Colonic mucosa (tissue), 4 donors: ENCODE data around the gene OR5B21. TPM values are rescaled to one million over a fixed set of nuclear protein-coding genes. Genes with fewer than 3 reads are reported as not detected.

Source experiments
- DNase-seq: peaks from one replicate; pipeline ENCODE4 v3.0.0-alpha.2; 2020
- H3K27ac ChIP-seq: fragments of 200-600 bp; one replicate; pipeline ENCODE4 v1.8.0; 2021
- H3K27me3 ChIP-seq: fragments of 200-600 bp; one replicate; pipeline ENCODE4 v1.8.0; 2021
- H3K36me3 ChIP-seq: fragments of 200-600 bp; one replicate; pipeline ENCODE4 v1.8.0; 2021
- H3K4me1 ChIP-seq: fragments of 200-600 bp; one replicate; pipeline ENCODE4 v1.8.0; 2021; ENCODE audit warnings: mild to moderate bottlenecking
- H3K4me3 ChIP-seq: fragments of 200-600 bp; one replicate; pipeline ENCODE4 v1.8.0; 2021
- H3K9ac ChIP-seq, 2 donors: one replicate each; pipeline ENCODE4 v1.7.0; 2013; ENCODE audit warnings: control low read depth in 2 of 2, low read depth in 2 of 2, low read length in 2 of 2
- H3K9me3 ChIP-seq: fragments of 200-600 bp; one replicate; pipeline ENCODE4 v1.8.0; 2021
- CTCF ChIP-seq: fragments of 200-600 bp; IDR thresholded peaks from one replicate; pipeline ENCODE4 v1.8.0; 2022; ENCODE audit warnings: antibody characterized with exemption, mild to moderate bottlenecking
- intact Hi-C: fragments of 100-400 bp; cut with DNase I; formaldehyde crosslinking; loops from one replicate; pipeline ENCODE4 v1.14.1; 2022
- total RNA-seq, 2 donors: library from RNA; stranded (reverse); fragmentation: NEBNext Ultra II Directional in 1 of 2; extraction: Animal tissue kit (Norgen Biotek cat#: 25700) in 1 of 2; gene quantifications; one replicate each; pipeline ENCODE4 v1.2.1, GENCODE V29; 2021
- donor health status: healthy.
- donor health status: DM: no; HTN: no; CAD: no.
- donor health status: DM: no; HTN: no; CAD: no.

The OR5B21 gene
- total RNA-seq, 2 donors from 2014 or later = not detected

DNA sequence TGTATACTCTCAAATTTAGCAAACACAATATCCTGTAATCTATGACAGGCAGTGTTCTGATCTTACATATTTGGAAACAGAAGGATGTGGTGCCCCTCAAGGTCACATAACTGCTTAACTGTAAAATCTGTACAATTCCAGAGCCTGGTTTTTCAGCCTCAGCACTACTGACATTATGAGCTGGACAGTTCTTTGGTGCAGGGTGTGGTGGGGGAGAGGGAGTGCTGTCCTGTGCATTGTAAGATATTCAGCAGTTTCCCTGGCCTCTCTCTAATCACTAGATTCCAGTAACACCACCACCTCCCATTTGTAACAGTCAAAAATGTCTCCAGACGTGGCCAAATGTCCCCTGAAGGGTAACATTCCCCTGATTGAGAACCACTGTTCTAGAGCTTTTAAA is 1.8 kb upstream of the OR5B21 start:
- Histone ChIP-seq H3K36me3 (no peaks in the 10 kb centered on the region), H3K4me3 (no peak overlapping the region), H3K9ac (no peak overlapping the region), H3K9me3 (no peaks in the 10 kb centered on the region), H3K4me1 (no peaks in the 10 kb centered on the region), H3K27ac (no peak overlapping the region), H3K27me3 (no peaks in the 10 kb centered on the region)
- intact Hi-C loops = loop anchor here (10.0 kb wide), 1 partner anchor 705 kb away; no protein-coding TSS in a partner anchor
- TF ChIP-seq CTCF = no peak
- no peak for DNase-seq

GRCh38 chr11:58508814-58509213 is 909 bp upstream of the OR5B21 start:
- Histone ChIP-seq H3K36me3 (no peaks in the 10 kb centered on the region), H3K9me3 (no peaks in the 10 kb centered on the region), H3K27ac (no peak overlapping the region), H3K9ac (no peak overlapping the region), H3K4me1 (no peaks in the 10 kb centered on the region), H3K27me3 (no peaks in the 10 kb centered on the region), H3K4me3 (no peak overlapping the region)
- DNase-seq = no peak
- intact Hi-C loops = no loop called here
- TF ChIP-seq CTCF = no peak

GRCh38 chr11:58507355-58507754 is 550 bp downstream of the OR5B21 start:
- H3K27ac ChIP-seq = no peak overlapping the region
- H3K4me3 ChIP-seq = no peak overlapping the region
- H3K4me1 ChIP-seq = no peaks in the 10 kb centered on the region
- DNase-seq = no peak
- H3K9ac ChIP-seq = no peak overlapping the region
- no peaks in the 10 kb centered on the region for H3K36me3 ChIP-seq
- no peaks in the 10 kb centered on the region for H3K9me3 ChIP-seq
- intact Hi-C loops = no loop called here
- no peak for TF ChIP-seq CTCF
- no peaks in the 10 kb centered on the region for H3K27me3 ChIP-seq

DNA sequence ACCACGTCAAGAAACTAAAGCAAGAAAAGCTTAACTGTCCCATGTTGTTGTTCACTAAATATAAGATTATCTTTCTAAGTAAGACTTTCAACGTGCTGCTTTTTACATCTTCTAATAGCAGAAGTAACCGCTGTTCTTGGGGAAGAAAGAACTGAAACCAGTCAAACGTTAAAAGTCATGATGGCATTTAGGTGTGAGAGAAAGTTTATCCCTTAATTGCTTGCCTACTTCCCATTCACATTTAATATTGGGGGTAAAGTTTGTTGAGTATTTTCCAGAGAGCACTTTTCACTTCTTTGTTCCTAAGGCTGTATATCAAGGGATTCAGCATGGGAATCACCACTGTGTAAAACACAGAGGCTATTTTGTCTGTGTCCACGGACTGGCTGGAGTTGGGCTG is 970 bp downstream of the OR5B21 start:
- Histone ChIP-seq H3K4me3 (no peak overlapping the region), H3K27me3 (no peaks in the 10 kb centered on the region), H3K4me1 (no peaks in the 10 kb centered on the region), H3K36me3 (no peaks in the 10 kb centered on the region), H3K9ac (no peak overlapping the region), H3K27ac (no peak overlapping the region), H3K9me3 (no peaks in the 10 kb centered on the region)
- intact Hi-C loops = no loop called here
- no peak for DNase-seq
- TF ChIP-seq CTCF = no peak

GRCh38 chr11:58505849-58506248 is 2.1 kb downstream of the OR5B21 start:
- no peaks in the 10 kb centered on the region for H3K9me3 ChIP-seq
- no peaks in the 10 kb centered on the region for H3K4me1 ChIP-seq
- H3K27me3 ChIP-seq = no peaks in the 10 kb centered on the region
- no peak overlapping the region for H3K27ac ChIP-seq
- H3K4me3 ChIP-seq = no peak overlapping the region
- no peak for TF ChIP-seq CTCF
- no peak overlapping the region for H3K9ac ChIP-seq
- H3K36me3 ChIP-seq = no peaks in the 10 kb centered on the region
- DNase-seq = no peak
- intact Hi-C loops = no loop called here

DNA sequence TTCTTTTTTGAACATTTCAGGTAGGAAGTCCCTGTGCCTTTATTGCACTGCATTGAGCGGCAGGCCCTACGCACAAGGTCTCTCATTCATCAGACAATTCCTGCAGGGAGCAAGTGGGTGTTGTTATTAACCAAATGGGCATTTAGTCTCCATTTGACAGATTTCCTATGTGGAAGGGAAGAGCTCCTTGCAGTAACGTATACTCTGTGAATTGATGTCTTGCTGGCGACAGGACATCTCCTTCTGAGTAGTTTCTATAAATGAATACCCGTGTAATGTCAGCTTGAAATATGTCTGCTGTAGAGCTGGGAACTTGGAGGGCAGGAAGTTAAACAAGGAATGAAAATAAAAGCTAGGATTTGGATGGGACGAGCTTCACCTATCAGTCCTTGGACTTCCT is 3.7 kb downstream of the OR5B21 start:
- H3K4me3 ChIP-seq = no peak overlapping the region
- TF ChIP-seq CTCF = no peak
- no peak overlapping the region for H3K9ac ChIP-seq
- no peak for DNase-seq
- intact Hi-C loops = no loop called here
- H3K27ac ChIP-seq = no peak overlapping the region
- no peaks in the 10 kb centered on the region for H3K36me3 ChIP-seq
- H3K9me3 ChIP-seq = no peaks in the 10 kb centered on the region
- no peaks in the 10 kb centered on the region for H3K4me1 ChIP-seq
- H3K27me3 ChIP-seq = no peaks in the 10 kb centered on the region
